HL-60/S4 (cell line): Measurements from ENCODE around the gene RFC2.
"Not testable (repeated sequence)": the region's sequence is repeated elsewhere in the genome, so short reads cannot be mapped to it uniquely, and the experiment has no call there.

Experiments used
- in situ Hi-C: fragments of 300-500 bp; cut with MboI; formaldehyde crosslinking; loops from 2 replicates; pipeline ENCODE4 v1.14.3; 2022; ENCODE audit warnings: low sequenced_read_pairs

Gene RFC2

GRCh38 chr7:74253331-74253730, 868 bp downstream of the RFC2 start:
- in situ Hi-C loops, result loop anchor here (10.0 kb wide), 1 partner anchor 141 kb away; no protein-coding TSS in a partner anchor

- in situ Hi-C loops, result loop anchor here (10.0 kb wide), 1 partner anchor 142 kb away; no protein-coding TSS in a partner anchor
These were observed 1.3 kb downstream of the RFC2 start for GRCh38 chr7:74252893-74253292.

GRCh38 chr7:74249058-74249457, 5.1 kb downstream of the RFC2 start:
- in situ Hi-C loops, result not testable (repeated sequence)

GRCh38 chr7:74248156-74248555, 6.0 kb downstream of the RFC2 start:
- in situ Hi-C loops, result no loop called here

GRCh38 chr7:74246497-74246896, 7.7 kb downstream of the RFC2 start:
- in situ Hi-C loops, result no loop called here

- in situ Hi-C loops, result no loop called here
These were observed 12.1 kb downstream of the RFC2 start for GRCh38 chr7:74242122-74242443.

- in situ Hi-C loops, result no loop called here
These were observed 13.7 kb downstream of the RFC2 start for GRCh38 chr7:74240482-74240881.

GRCh38 chr7:74236284-74236683, 17.9 kb downstream of the RFC2 start:
- in situ Hi-C loops, result no loop called here

- in situ Hi-C loops, result no loop called here
These were observed 18.5 kb downstream of the RFC2 start for GRCh38 chr7:74235518-74236268.

- in situ Hi-C loops, result no loop called here
These were observed 20.4 kb downstream of the RFC2 start for GRCh38 chr7:74233655-74234285.

GRCh38 chr7:74231232-74231590, 23.0 kb downstream of the RFC2 start:
- in situ Hi-C loops, result no loop called here

GRCh38 chr7:74230446-74231231, 23.6 kb downstream of the RFC2 start:
- in situ Hi-C loops, result no loop called here

GRCh38 chr7:74228951-74229900, 25.0 kb downstream of the RFC2 start:
- in situ Hi-C loops, result no loop called here

- in situ Hi-C loops, result no loop called here
These were observed 27.6 kb downstream of the RFC2 start for GRCh38 chr7:74226633-74227032.

- in situ Hi-C loops, result no loop called here
These were observed 28.8 kb downstream of the RFC2 start for GRCh38 chr7:74225400-74225799.

- in situ Hi-C loops, result not testable (repeated sequence)
These were observed 29.3 kb downstream of the RFC2 start for GRCh38 chr7:74224907-74225306.

GRCh38 chr7:74224511-74224832, 29.7 kb downstream of the RFC2 start:
- in situ Hi-C loops, result no loop called here

- in situ Hi-C loops, result no loop called here
These were observed 30.3 kb downstream of the RFC2 start for GRCh38 chr7:74223711-74224510.

GRCh38 chr7:74222851-74223710, 31.1 kb downstream of the RFC2 start:
- in situ Hi-C loops, result no loop called here
